GM13976 (cell line): Measurements from ENCODE around the gene GPX3.
A peak's percentile ranks its signal among the peaks of the same experiment; 100 is the strongest.

ENCODE experiments used
- DNase-seq: peaks from one replicate; pipeline ENCODE4 v3.0.0; 2012; ENCODE audit warnings: low spot score
- CTCF ChIP-seq: IDR thresholded peaks from 2 replicates; pipeline ENCODE4 v1.5.1; 2012; ENCODE audit warnings: borderline replicate concordance, mild to moderate bottlenecking; ENCODE audit not compliant: insufficient read depth; ENCODE audit errors: extremely low read depth, missing control alignments, control extremely low read depth
- in situ Hi-C: fragments of 300-500 bp; cut with MboI; formaldehyde crosslinking; loops from one replicate; pipeline ENCODE4 v1.12.0; 2022; ENCODE audit warnings: low sequenced_read_pairs, mixed read lengths, inconsistent platforms; ENCODE audit not compliant: unreplicated experiment

Gene GPX3

GRCh38 chr5:151065609-151066008 is 45.2 kb downstream of the GPX3 start:
- in situ Hi-C loops: no loop called here
- no peak for TF ChIP-seq CTCF

GRCh38 chr5:151066920-151067319 is 46.5 kb downstream of the GPX3 start:
- no peak for TF ChIP-seq CTCF
- in situ Hi-C loops: no loop called here
- DNase-seq: no peak

More at GRCh38 chr5:151065609-151066008, 45.2 kb downstream of the GPX3 start:
- no peak for DNase-seq

- in situ Hi-C loops: no loop called here
- no peak for DNase-seq
- TF ChIP-seq CTCF: no peak
These were observed 47.4 kb downstream of the GPX3 start for GRCh38 chr5:151067632-151068432.

- no peak for TF ChIP-seq CTCF
- DNase-seq: peak; percentile 54
- in situ Hi-C loops: no loop called here
These were observed 48.2 kb downstream of the GPX3 start for GRCh38 chr5:151068433-151069197.

GRCh38 chr5:151070449-151070848 is 50.1 kb downstream of the GPX3 start:
- no peak for TF ChIP-seq CTCF
- in situ Hi-C loops: no loop called here
- peak; percentile 6 for DNase-seq

- no peak for TF ChIP-seq CTCF
- DNase-seq: no peak
- in situ Hi-C loops: no loop called here
These were observed 50.6 kb downstream of the GPX3 start for GRCh38 chr5:151071021-151071420.
